Measurements from ENCODE around the gene COX5A.

COX5A gene

GRCh38 chr15:74937590-74938371 is at the start of gene COX5A:
Gene COX5A (minus strand): TSS chr15:74938073. CDS start chr15:74938014, 59 bp downstream.
- TF ChIP-seq CTCF (IDR thresholded peaks at IDR 0.05; ENCODE audit: low read depth, low read length) (no peak), MYC (IDR thresholded peaks at IDR 0.05; ENCODE audit: low read depth, low read length) (peak; percentile 95), POLR2A (IDR thresholded peaks at IDR 0.05; ENCODE audit: extremely low read depth, insufficient read length) (peak; percentile 88), MAX (IDR thresholded peaks at IDR 0.05; ENCODE audit: low read depth, low read length) (peak; percentile 81)
- DNase-seq (ENCODE audit: low read depth) = peak; percentile 96
- H3K4me3 ChIP-seq (ENCODE audit: low read depth, low read length) = peak within 1 kb of the TSS; percentile 83

GRCh38 chr15:74983725-74984231 is 45.9 kb upstream of the COX5A start:
- H3K4me3 ChIP-seq (ENCODE audit: low read depth, low read length) = no peak overlapping the region
- DNase-seq (ENCODE audit: low read depth) = peak; percentile 78
- no peak for TF ChIP-seq CTCF (IDR thresholded peaks at IDR 0.05; ENCODE audit: low read depth, low read length)
- no peak for TF ChIP-seq MYC (IDR thresholded peaks at IDR 0.05; ENCODE audit: low read depth, low read length)
- no peak for TF ChIP-seq MAX (IDR thresholded peaks at IDR 0.05; ENCODE audit: low read depth, low read length)
- no peak for TF ChIP-seq POLR2A (IDR thresholded peaks at IDR 0.05; ENCODE audit: extremely low read depth, insufficient read length)

GRCh38 chr15:74982183-74982582 is 44.3 kb upstream of the COX5A start:
- TF ChIP-seq POLR2A (IDR thresholded peaks at IDR 0.05; ENCODE audit: extremely low read depth, insufficient read length) (no peak), MYC (IDR thresholded peaks at IDR 0.05; ENCODE audit: low read depth, low read length) (no peak), MAX (IDR thresholded peaks at IDR 0.05; ENCODE audit: low read depth, low read length) (no peak), CTCF (IDR thresholded peaks at IDR 0.05; ENCODE audit: low read depth, low read length) (no peak)
- DNase-seq (ENCODE audit: low read depth) = peak; percentile 79
- H3K4me3 ChIP-seq (ENCODE audit: low read depth, low read length) = no peak overlapping the region

- H3K4me3 ChIP-seq (ENCODE audit: low read depth, low read length) = no peak overlapping the region
- no peak for DNase-seq (ENCODE audit: low read depth)
- TF ChIP-seq POLR2A (IDR thresholded peaks at IDR 0.05; ENCODE audit: extremely low read depth, insufficient read length) (no peak), CTCF (IDR thresholded peaks at IDR 0.05; ENCODE audit: low read depth, low read length) (no peak), MAX (IDR thresholded peaks at IDR 0.05; ENCODE audit: low read depth, low read length) (no peak), MYC (IDR thresholded peaks at IDR 0.05; ENCODE audit: low read depth, low read length) (no peak)
These were observed 40.6 kb upstream of the COX5A start for GRCh38 chr15:74978503-74978902.

GRCh38 chr15:74978077-74978476 is 40.2 kb upstream of the COX5A start:
- H3K4me3 ChIP-seq (ENCODE audit: low read depth, low read length) = no peak overlapping the region
- no peak for DNase-seq (ENCODE audit: low read depth)
- TF ChIP-seq MAX (IDR thresholded peaks at IDR 0.05; ENCODE audit: low read depth, low read length) = no peak
- TF ChIP-seq POLR2A (IDR thresholded peaks at IDR 0.05; ENCODE audit: extremely low read depth, insufficient read length) = no peak
- TF ChIP-seq MYC (IDR thresholded peaks at IDR 0.05; ENCODE audit: low read depth, low read length) = no peak
- no peak for TF ChIP-seq CTCF (IDR thresholded peaks at IDR 0.05; ENCODE audit: low read depth, low read length)

Measured in NB4 (cell line).